Measurements from ENCODE around the gene MBD6. TPM values are rescaled to one million over a fixed set of nuclear protein-coding genes. Genes with fewer than 3 reads are reported as not detected.
"Not testable (repeated sequence)": the region's sequence is repeated elsewhere in the genome, so short reads cannot be mapped to it uniquely, and the experiment has no call there.

Gene MBD6
- total and polyA plus RNA-seq, 2 experiments from 2014 or later = 14.1 to 36.9 TPM

- DNase-seq (ENCODE audit: low read depth in 1 of 2, low spot score in 1 of 2) = no peak
- Histone ChIP-seq H3K36me3 (peaks cover 27% of the 10 kb centered on the region), H3K4me1 (ENCODE audit: low read depth) (no peaks in the 10 kb centered on the region), H3K27me3 (no peaks in the 10 kb centered on the region), H3K9me3 (ENCODE audit: low read depth) (no peaks in the 10 kb centered on the region), H3K27ac (no peak overlapping the region), H3K4me3 (no peak overlapping the region)
- TF ChIP-seq CTCF (IDR thresholded peaks at IDR 0.05; ENCODE audit: low read depth, low read length) = no peak
Observed at GRCh38 chr12:57498571-57498970, 24.1 kb upstream of the MBD6 start.

GRCh38 chr12:57500213-57500612 is 22.4 kb upstream of the MBD6 start:
- H3K27ac ChIP-seq = no peak overlapping the region
- no peak overlapping the region for H3K4me3 ChIP-seq
- no peak for TF ChIP-seq CTCF (IDR thresholded peaks at IDR 0.05; ENCODE audit: low read depth, low read length)
- no peaks in the 10 kb centered on the region for H3K27me3 ChIP-seq
- DNase-seq (ENCODE audit: low read depth in 1 of 2, low spot score in 1 of 2) = no peak
- H3K4me1 ChIP-seq (ENCODE audit: low read depth) = no peaks in the 10 kb centered on the region
- no peaks in the 10 kb centered on the region for H3K9me3 ChIP-seq (ENCODE audit: low read depth)
- H3K36me3 ChIP-seq = peaks cover 34% of the 10 kb centered on the region

GRCh38 chr12:57502311-57502969 is 20.2 kb upstream of the MBD6 start:
- H3K9me3 ChIP-seq (ENCODE audit: low read depth); H3K4me3 ChIP-seq; H3K27me3 ChIP-seq; H3K4me1 ChIP-seq (ENCODE audit: low read depth); DNase-seq (ENCODE audit: low read depth in 1 of 2, low spot score in 1 of 2); H3K27ac ChIP-seq: not testable (repeated sequence)
- H3K36me3 ChIP-seq = peaks cover 47% of the 10 kb centered on the region

- not testable (repeated sequence) for DNase-seq (ENCODE audit: low read depth in 1 of 2, low spot score in 1 of 2); H3K9me3 ChIP-seq (ENCODE audit: low read depth); H3K4me3 ChIP-seq; H3K27me3 ChIP-seq; H3K27ac ChIP-seq; H3K4me1 ChIP-seq (ENCODE audit: low read depth)
- peaks cover 43% of the 10 kb centered on the region for H3K36me3 ChIP-seq
Observed at GRCh38 chr12:57506541-57506940, 16.1 kb upstream of the MBD6 start.

- H3K36me3 ChIP-seq = peaks cover 51% of the 10 kb centered on the region
- H3K4me1 ChIP-seq (ENCODE audit: low read depth); H3K9me3 ChIP-seq (ENCODE audit: low read depth); DNase-seq (ENCODE audit: low read depth in 1 of 2, low spot score in 1 of 2); H3K4me3 ChIP-seq; H3K27me3 ChIP-seq; H3K27ac ChIP-seq: not testable (repeated sequence)
Observed at GRCh38 chr12:57507796-57508195, 14.8 kb upstream of the MBD6 start.

- Histone ChIP-seq H3K4me1 (ENCODE audit: low read depth) (no peaks in the 10 kb centered on the region), H3K36me3 (peaks cover 59% of the 10 kb centered on the region), H3K27ac (no peak overlapping the region), H3K9me3 (ENCODE audit: low read depth) (no peaks in the 10 kb centered on the region), H3K4me3 (no peak overlapping the region), H3K27me3 (no peaks in the 10 kb centered on the region)
- no peak for DNase-seq (ENCODE audit: low read depth in 1 of 2, low spot score in 1 of 2)
- TF ChIP-seq CTCF (IDR thresholded peaks at IDR 0.05; ENCODE audit: low read depth, low read length) = no peak
Observed at GRCh38 chr12:57511161-57511560, 11.5 kb upstream of the MBD6 start.

GRCh38 chr12:57511588-57512325 is 10.9 kb upstream of the MBD6 start:
- no peaks in the 10 kb centered on the region for H3K4me1 ChIP-seq (ENCODE audit: low read depth)
- H3K27me3 ChIP-seq = no peaks in the 10 kb centered on the region
- H3K4me3 ChIP-seq = no peak overlapping the region
- no peak overlapping the region for H3K27ac ChIP-seq
- H3K36me3 ChIP-seq = peaks cover 62% of the 10 kb centered on the region
- no peak for DNase-seq (ENCODE audit: low read depth in 1 of 2, low spot score in 1 of 2)
- H3K9me3 ChIP-seq (ENCODE audit: low read depth) = no peaks in the 10 kb centered on the region
- no peak for TF ChIP-seq CTCF (IDR thresholded peaks at IDR 0.05; ENCODE audit: low read depth, low read length)

Data from cardiac muscle cell (in vitro differentiated cells and primary cell).